ENCODE measurements around the gene STBD1. TPM values are rescaled to one million over a fixed set of nuclear protein-coding genes. Genes with fewer than 3 reads are reported as not detected.

Gene STBD1
- total and polyA plus RNA-seq, 2 experiments from 2014 or later: 10.3 to 10.6 TPM

GRCh38 chr4:76271248-76271647 lies 35.3 kb upstream of the STBD1 start:
- no peaks in the 10 kb centered on the region for H3K9me3 ChIP-seq (ENCODE audit: low read depth)
- no peaks in the 10 kb centered on the region for H3K4me1 ChIP-seq (ENCODE audit: insufficient read depth)
- H3K27me3 ChIP-seq (replicated peaks; ENCODE audit: insufficient read depth): peaks cover 7% of the 10 kb centered on the region; the same call in 1 of the 2 replicates
- no peak overlapping the region for H3K4me3 ChIP-seq
- no peaks in the 10 kb centered on the region for H3K9me2 ChIP-seq (ENCODE audit: insufficient read depth)
- DNase-seq: no peak
- H3F3A ChIP-seq (ENCODE audit: insufficient read depth): no peaks in the 10 kb centered on the region
- H4K20me1 ChIP-seq (ENCODE audit: insufficient read depth): no peaks in the 10 kb centered on the region
- H3K36me3 ChIP-seq (ENCODE audit: low read depth): no peaks in the 10 kb centered on the region
- no peak overlapping the region for H2AFZ ChIP-seq
- H3K79me2 ChIP-seq (ENCODE audit: insufficient read depth): no peaks in the 10 kb centered on the region
- TF ChIP-seq EZH2phosphoT487 (IDR thresholded peaks at IDR 0.05; ENCODE audit: insufficient read depth, low read depth): no peak
- TF ChIP-seq EZH2 (IDR thresholded peaks at IDR 0.05; ENCODE audit: insufficient read depth, poor library complexity, severe bottlenecking): no peak
- 79 to 80% methylated on average over 6 of the region's 6 CpGs for WGBS, 2 experiments (ENCODE audit: low coverage in 1 of 2, low lambda C conversion rate in 2 of 2, missing lambda C conversion rate in 2 of 2)
- H3K4me2 ChIP-seq (ENCODE audit: unreplicated experiment): no peak overlapping the region
- in situ Hi-C loops (cut with MboI): no loop called here
- H3K9ac ChIP-seq: no peak overlapping the region
- no peak overlapping the region for H3K27ac ChIP-seq

GRCh38 chr4:76272073-76272472 lies 34.5 kb upstream of the STBD1 start:
- H3K9ac ChIP-seq: no peak overlapping the region
- H4K20me1 ChIP-seq (ENCODE audit: insufficient read depth): no peaks in the 10 kb centered on the region

GRCh38 chr4:76272582-76272981 lies 34.0 kb upstream of the STBD1 start:
- Histone ChIP-seq H3K4me1 (ENCODE audit: insufficient read depth) (no peaks in the 10 kb centered on the region), H3K79me2 (ENCODE audit: insufficient read depth) (no peaks in the 10 kb centered on the region), H3K9me3 (ENCODE audit: low read depth) (no peaks in the 10 kb centered on the region), H3K4me2 (ENCODE audit: unreplicated experiment) (no peak overlapping the region), H4K20me1 (ENCODE audit: insufficient read depth) (no peaks in the 10 kb centered on the region), H3K9me2 (ENCODE audit: insufficient read depth) (no peaks in the 10 kb centered on the region), H3K27ac (no peak overlapping the region), H2AFZ (no peak overlapping the region), H3F3A (ENCODE audit: insufficient read depth) (no peaks in the 10 kb centered on the region), H3K4me3 (no peak overlapping the region), H3K36me3 (ENCODE audit: low read depth) (no peaks in the 10 kb centered on the region), H3K27me3 (replicated peaks; ENCODE audit: insufficient read depth) (peaks cover 9% of the 10 kb centered on the region; the same call in 1 of the 2 replicates), H3K9ac (no peak overlapping the region)
- in situ Hi-C loops (cut with MboI): no loop called here
- TF ChIP-seq EZH2 (IDR thresholded peaks at IDR 0.05; ENCODE audit: insufficient read depth, poor library complexity, severe bottlenecking): no peak
- no peak for TF ChIP-seq EZH2phosphoT487 (IDR thresholded peaks at IDR 0.05; ENCODE audit: insufficient read depth, low read depth)
- DNase-seq: no peak
- WGBS, 2 experiments (ENCODE audit: low coverage in 1 of 2, low lambda C conversion rate in 2 of 2, missing lambda C conversion rate in 2 of 2): 50 to 51% methylated on average over 1 of the region's 1 CpG

More at GRCh38 chr4:76272073-76272472, 34.5 kb upstream of the STBD1 start:
- no peak overlapping the region for H3K4me2 ChIP-seq (ENCODE audit: unreplicated experiment)
- H3K27ac ChIP-seq: no peak overlapping the region
- H3K9me2 ChIP-seq (ENCODE audit: insufficient read depth): no peaks in the 10 kb centered on the region
- H2AFZ ChIP-seq: no peak overlapping the region
- H3K79me2 ChIP-seq (ENCODE audit: insufficient read depth): no peaks in the 10 kb centered on the region
- H3K4me3 ChIP-seq: no peak overlapping the region
- H3K9me3 ChIP-seq (ENCODE audit: low read depth): no peaks in the 10 kb centered on the region
- peaks cover 7% of the 10 kb centered on the region; the same call in 1 of the 2 replicates for H3K27me3 ChIP-seq (replicated peaks; ENCODE audit: insufficient read depth)
- no peaks in the 10 kb centered on the region for H3K4me1 ChIP-seq (ENCODE audit: insufficient read depth)
- TF ChIP-seq EZH2phosphoT487 (IDR thresholded peaks at IDR 0.05; ENCODE audit: insufficient read depth, low read depth) (no peak), EZH2 (IDR thresholded peaks at IDR 0.05; ENCODE audit: insufficient read depth, poor library complexity, severe bottlenecking) (no peak)
- no peaks in the 10 kb centered on the region for H3F3A ChIP-seq (ENCODE audit: insufficient read depth)
- DNase-seq: no peak
- H3K36me3 ChIP-seq (ENCODE audit: low read depth): no peaks in the 10 kb centered on the region
- in situ Hi-C loops (cut with MboI): no loop called here

GRCh38 chr4:76272999-76273398 lies 33.5 kb upstream of the STBD1 start:
- H3K27ac ChIP-seq: no peak overlapping the region
- no peak for DNase-seq
- H2AFZ ChIP-seq: no peak overlapping the region
- no peak overlapping the region for H3K9ac ChIP-seq
- H3K27me3 ChIP-seq (replicated peaks; ENCODE audit: insufficient read depth): peaks cover 11% of the 10 kb centered on the region; the same call in 1 of the 2 replicates
- H3K9me2 ChIP-seq (ENCODE audit: insufficient read depth): no peaks in the 10 kb centered on the region
- no peaks in the 10 kb centered on the region for H4K20me1 ChIP-seq (ENCODE audit: insufficient read depth)
- in situ Hi-C loops (cut with MboI): no loop called here
- TF ChIP-seq EZH2 (IDR thresholded peaks at IDR 0.05; ENCODE audit: insufficient read depth, poor library complexity, severe bottlenecking) (no peak), EZH2phosphoT487 (IDR thresholded peaks at IDR 0.05; ENCODE audit: insufficient read depth, low read depth) (no peak)
- 72 to 73% methylated on average over 5 of the region's 5 CpGs for WGBS, 2 experiments (ENCODE audit: low coverage in 1 of 2, low lambda C conversion rate in 2 of 2, missing lambda C conversion rate in 2 of 2)
- no peaks in the 10 kb centered on the region for H3K9me3 ChIP-seq (ENCODE audit: low read depth)
- no peak overlapping the region for H3K4me3 ChIP-seq
- H3K4me1 ChIP-seq (ENCODE audit: insufficient read depth): no peaks in the 10 kb centered on the region
- no peaks in the 10 kb centered on the region for H3K79me2 ChIP-seq (ENCODE audit: insufficient read depth)
- no peaks in the 10 kb centered on the region for H3F3A ChIP-seq (ENCODE audit: insufficient read depth)
- H3K4me2 ChIP-seq (ENCODE audit: unreplicated experiment): no peak overlapping the region
- no peaks in the 10 kb centered on the region for H3K36me3 ChIP-seq (ENCODE audit: low read depth)
